DND-41 (cell line): ENCODE measurements around the gene ZIC5.

Experiments
- EZH2 ChIP-seq: IDR thresholded peaks from 3 replicates; pipeline ENCODE4 v1.6.1; 2012; ENCODE audit warnings: borderline replicate concordance, low read depth, mild to moderate bottlenecking, moderate library complexity, low read length, inconsistent platforms; ENCODE audit not compliant: severe bottlenecking
- TF ChIP-seq, protein P1 (sequence below): IDR thresholded peaks from 2 replicates; pipeline ENCODE4 v1.5.1; 2012; ENCODE audit warnings: borderline replicate concordance, low read length, moderate library complexity, mild to moderate bottlenecking; ENCODE audit not compliant: poor library complexity, severe bottlenecking; ENCODE audit errors: extremely low read depth

DNA sequence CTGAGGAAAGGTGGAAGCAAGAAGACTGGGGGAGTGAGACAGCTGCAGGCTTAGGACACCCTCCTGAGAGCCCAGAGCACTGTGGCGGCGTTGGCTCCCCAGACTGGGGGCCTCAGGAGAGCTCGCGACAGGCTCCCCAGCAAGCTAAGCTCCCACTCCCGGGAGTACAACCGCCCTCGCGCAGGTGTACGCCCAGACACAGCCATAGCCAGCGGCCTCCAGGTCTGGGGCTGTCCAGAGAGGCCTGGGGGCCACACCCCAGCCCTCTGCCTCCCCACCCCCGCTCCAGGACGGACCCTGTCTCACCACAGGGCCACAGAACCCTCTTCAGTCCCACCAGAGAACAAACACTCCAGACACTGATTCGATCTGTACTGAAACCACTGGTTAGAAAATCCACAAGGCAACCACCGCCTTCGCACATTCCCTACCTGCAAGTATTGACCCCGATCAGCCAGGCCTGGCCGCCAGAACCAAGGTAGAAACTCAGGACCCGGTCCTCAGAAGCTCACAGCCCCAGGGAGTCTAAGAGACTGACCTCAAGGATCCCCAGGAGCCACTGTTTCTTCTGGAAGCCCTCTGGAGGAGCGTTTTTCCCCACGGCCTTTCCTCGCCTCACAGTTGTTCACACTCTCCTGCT, 16.3 kb downstream of the ZIC5 start:
- TF ChIP-seq, protein P1, sequence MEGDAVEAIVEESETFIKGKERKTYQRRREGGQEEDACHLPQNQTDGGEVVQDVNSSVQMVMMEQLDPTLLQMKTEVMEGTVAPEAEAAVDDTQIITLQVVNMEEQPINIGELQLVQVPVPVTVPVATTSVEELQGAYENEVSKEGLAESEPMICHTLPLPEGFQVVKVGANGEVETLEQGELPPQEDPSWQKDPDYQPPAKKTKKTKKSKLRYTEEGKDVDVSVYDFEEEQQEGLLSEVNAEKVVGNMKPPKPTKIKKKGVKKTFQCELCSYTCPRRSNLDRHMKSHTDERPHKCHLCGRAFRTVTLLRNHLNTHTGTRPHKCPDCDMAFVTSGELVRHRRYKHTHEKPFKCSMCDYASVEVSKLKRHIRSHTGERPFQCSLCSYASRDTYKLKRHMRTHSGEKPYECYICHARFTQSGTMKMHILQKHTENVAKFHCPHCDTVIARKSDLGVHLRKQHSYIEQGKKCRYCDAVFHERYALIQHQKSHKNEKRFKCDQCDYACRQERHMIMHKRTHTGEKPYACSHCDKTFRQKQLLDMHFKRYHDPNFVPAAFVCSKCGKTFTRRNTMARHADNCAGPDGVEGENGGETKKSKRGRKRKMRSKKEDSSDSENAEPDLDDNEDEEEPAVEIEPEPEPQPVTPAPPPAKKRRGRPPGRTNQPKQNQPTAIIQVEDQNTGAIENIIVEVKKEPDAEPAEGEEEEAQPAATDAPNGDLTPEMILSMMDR: no peak
- TF ChIP-seq EZH2: no peak
